ENCODE results near the gene TMEM54. TPM values are rescaled to one million over a fixed set of nuclear protein-coding genes. Genes with fewer than 3 reads are reported as not detected.

Gene TMEM54
- total and polyA plus RNA-seq, 10 of the 15 experiments (the other 5 are each of a cell fraction or from before 2014, with no cell fraction given) = 0.07 to 0.94 (median 0.56) TPM; not detected in 1

DNA sequence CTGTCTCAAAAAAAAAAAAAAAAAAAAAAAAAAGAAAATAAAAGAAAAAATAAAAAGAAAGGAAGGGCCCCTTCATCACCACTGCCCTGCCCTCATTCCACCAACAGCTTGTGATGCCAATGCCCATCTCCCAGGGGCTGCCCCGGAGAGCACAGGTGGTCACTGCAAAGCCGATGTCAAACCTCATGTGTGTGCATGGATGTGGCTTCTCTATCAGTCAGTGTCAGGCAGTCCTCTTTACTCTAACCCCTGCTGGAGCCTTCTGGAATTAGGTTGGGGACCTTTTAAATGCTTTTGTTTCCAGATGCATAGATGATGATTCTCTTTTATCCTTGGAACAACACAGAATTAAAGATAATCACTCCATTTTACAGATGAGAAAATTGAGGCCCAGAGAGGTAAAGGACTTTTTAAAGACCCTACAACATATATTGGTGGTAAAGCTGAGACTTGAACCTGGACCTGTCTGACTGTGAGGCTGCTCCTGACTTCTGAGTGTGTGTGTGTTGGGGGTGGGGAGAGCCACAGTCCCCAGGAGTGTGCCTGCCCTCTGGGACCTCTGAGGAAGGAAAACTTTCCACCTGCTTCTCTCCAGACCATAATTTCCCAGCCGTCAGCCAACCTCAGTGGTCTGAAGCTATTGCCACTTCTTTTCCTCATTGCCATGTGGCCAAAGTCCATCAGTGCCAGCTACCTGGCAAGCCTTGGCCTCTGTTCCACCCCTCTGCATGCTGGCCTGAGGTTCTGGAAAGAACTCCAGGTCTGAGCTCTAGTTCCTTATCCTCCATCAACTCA, 3.0 kb upstream of the TMEM54 start (continued):
- TF ChIP-seq ZNF217 (IDR thresholded peaks at IDR 0.05) (no peak), RCOR1 (conservative IDR thresholded peaks at IDR 0.05; ENCODE audit: low read depth, low read length) (no peak), BHLHE40 (IDR thresholded peaks at IDR 0.05; ENCODE audit: borderline replicate concordance in 1 of 2, low read depth in 2 of 2, low read length in 1 of 2) (no peak)
- TF ChIP-seq, protein P1, sequence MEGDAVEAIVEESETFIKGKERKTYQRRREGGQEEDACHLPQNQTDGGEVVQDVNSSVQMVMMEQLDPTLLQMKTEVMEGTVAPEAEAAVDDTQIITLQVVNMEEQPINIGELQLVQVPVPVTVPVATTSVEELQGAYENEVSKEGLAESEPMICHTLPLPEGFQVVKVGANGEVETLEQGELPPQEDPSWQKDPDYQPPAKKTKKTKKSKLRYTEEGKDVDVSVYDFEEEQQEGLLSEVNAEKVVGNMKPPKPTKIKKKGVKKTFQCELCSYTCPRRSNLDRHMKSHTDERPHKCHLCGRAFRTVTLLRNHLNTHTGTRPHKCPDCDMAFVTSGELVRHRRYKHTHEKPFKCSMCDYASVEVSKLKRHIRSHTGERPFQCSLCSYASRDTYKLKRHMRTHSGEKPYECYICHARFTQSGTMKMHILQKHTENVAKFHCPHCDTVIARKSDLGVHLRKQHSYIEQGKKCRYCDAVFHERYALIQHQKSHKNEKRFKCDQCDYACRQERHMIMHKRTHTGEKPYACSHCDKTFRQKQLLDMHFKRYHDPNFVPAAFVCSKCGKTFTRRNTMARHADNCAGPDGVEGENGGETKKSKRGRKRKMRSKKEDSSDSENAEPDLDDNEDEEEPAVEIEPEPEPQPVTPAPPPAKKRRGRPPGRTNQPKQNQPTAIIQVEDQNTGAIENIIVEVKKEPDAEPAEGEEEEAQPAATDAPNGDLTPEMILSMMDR (IDR thresholded peaks at IDR 0.05 in 2 of 3, conservative IDR thresholded peaks at IDR 0.05 in 1 of 3; ENCODE audit: control insufficient read depth in 2 of 3, extremely low read depth in 1 of 3, insufficient read depth in 1 of 3, low read depth in 3 of 3, low read length in 3 of 3) = no peak

- H3K79me2 ChIP-seq (ENCODE audit: control insufficient read depth, insufficient read depth, low read length) = no peaks in the 10 kb centered on the region
- ATAC-seq = no peak
- H2AFZ ChIP-seq (ENCODE audit: control insufficient read depth, low read depth, low read length) = no peak overlapping the region
- no peaks in the 10 kb centered on the region for H4K20me1 ChIP-seq (ENCODE audit: control insufficient read depth, insufficient read depth)
- peaks cover 2 to 7% of the 10 kb centered on the region in 2 experiments for H3K27me3 ChIP-seq (replicated peaks in 1 of 2; ENCODE audit: control insufficient read depth in 2 of 2, insufficient read depth in 2 of 2, low read length in 1 of 2)
- no peak for DNase-seq (ENCODE audit: low read depth, low spot score)
- 59% methylated on average over 6 of the region's 6 CpGs for WGBS (ENCODE audit: insufficient coverage, insufficient replicate concordance, low lambda C conversion rate, missing lambda C conversion rate)
- ChIA-PET SMC1A (ENCODE audit: uncharacterized antibody, unreplicated experiment) (no interaction called here), CTCF (interaction anchor here (1.7 kb wide), 1 partner anchor 10 kb away, joined by 4 read pairs; no protein-coding TSS in a partner anchor), RAD21 (ENCODE audit: unreplicated experiment) (interaction anchor here (0.5 kb wide), 1 partner anchor 382 kb away, joined by 3 read pairs; no protein-coding TSS in a partner anchor), POLR2A (no interaction called here)
- intact Hi-C loops (cut with micrococcal nuclease; ENCODE audit: unreplicated experiment) (no loop called here), in situ Hi-C loops (cut with MboI) (no loop called here)
- no peak for FAIRE-seq
- H3K9ac ChIP-seq (ENCODE audit: control insufficient read depth, insufficient read depth, low read length) = no peak overlapping the region
- no peak overlapping the region for H3K4me3 ChIP-seq
- BruUV-seq (replicated peaks) = no TSS peak
- no peaks in the 10 kb centered on the region for H3K36me3 ChIP-seq (ENCODE audit: control insufficient read depth in 2 of 2, insufficient read depth in 2 of 2, low read length in 1 of 2)
- H3K4me1 ChIP-seq (ENCODE audit: control insufficient read depth, insufficient read depth, low read length) = no peaks in the 10 kb centered on the region
- no peak overlapping the region for H3K27ac ChIP-seq (ENCODE audit: control insufficient read depth, insufficient read depth)
- TF ChIP-seq STAT3 (IDR thresholded peaks at IDR 0.05; ENCODE audit: low read depth, low read length) (no peak), LARP7 (IDR thresholded peaks at IDR 0.05) (no peak), BCL11A (IDR thresholded peaks at IDR 0.05; ENCODE audit: low read depth, low read length) (no peak), SMARCA5 (IDR thresholded peaks at IDR 0.05) (no peak), HDGF (IDR thresholded peaks at IDR 0.05) (no peak), CHD4 (IDR thresholded peaks at IDR 0.05) (no peak), YBX1 (IDR thresholded peaks at IDR 0.05) (no peak)
- TF ChIP-seq, protein P2, sequence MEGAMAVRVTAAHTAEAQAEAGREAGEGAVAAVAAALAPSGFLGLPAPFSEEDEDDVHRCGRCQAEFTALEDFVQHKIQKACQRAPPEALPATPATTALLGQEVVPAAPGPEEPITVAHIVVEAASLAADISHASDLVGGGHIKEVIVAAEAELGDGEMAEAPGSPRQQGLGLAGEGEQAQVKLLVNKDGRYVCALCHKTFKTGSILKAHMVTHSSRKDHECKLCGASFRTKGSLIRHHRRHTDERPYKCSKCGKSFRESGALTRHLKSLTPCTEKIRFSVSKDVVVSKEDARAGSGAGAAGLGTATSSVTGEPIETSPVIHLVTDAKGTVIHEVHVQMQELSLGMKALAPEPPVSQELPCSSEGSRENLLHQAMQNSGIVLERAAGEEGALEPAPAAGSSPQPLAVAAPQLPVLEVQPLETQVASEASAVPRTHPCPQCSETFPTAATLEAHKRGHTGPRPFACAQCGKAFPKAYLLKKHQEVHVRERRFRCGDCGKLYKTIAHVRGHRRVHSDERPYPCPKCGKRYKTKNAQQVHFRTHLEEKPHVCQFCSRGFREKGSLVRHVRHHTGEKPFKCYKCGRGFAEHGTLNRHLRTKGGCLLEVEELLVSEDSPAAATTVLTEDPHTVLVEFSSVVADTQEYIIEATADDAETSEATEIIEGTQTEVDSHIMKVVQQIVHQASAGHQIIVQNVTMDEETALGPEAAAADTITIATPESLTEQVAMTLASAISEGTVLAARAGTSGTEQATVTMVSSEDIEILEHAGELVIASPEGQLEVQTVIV (IDR thresholded peaks at IDR 0.05; ENCODE audit: borderline replicate concordance, partially characterized antibody) = no peak
- H3K4me2 ChIP-seq (ENCODE audit: control insufficient read depth, insufficient read depth) = no peak overlapping the region
- no peaks in the 10 kb centered on the region for H3K9me3 ChIP-seq (replicated peaks; ENCODE audit: control insufficient read depth, insufficient read depth, low read length)
Observed at GRCh38 chr1:32902535-32902920, 1.3 kb upstream of the TMEM54 start.

Measured in GM12878 (cell line).